ENCODE results near the gene BCS1L. TPM values are rescaled to one million over a fixed set of nuclear protein-coding genes. Genes with fewer than 3 reads are reported as not detected.

Gene BCS1L, protein sequence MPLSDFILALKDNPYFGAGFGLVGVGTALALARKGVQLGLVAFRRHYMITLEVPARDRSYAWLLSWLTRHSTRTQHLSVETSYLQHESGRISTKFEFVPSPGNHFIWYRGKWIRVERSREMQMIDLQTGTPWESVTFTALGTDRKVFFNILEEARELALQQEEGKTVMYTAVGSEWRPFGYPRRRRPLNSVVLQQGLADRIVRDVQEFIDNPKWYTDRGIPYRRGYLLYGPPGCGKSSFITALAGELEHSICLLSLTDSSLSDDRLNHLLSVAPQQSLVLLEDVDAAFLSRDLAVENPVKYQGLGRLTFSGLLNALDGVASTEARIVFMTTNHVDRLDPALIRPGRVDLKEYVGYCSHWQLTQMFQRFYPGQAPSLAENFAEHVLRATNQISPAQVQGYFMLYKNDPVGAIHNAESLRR
- total RNA-seq, result 33.4 TPM

DNA sequence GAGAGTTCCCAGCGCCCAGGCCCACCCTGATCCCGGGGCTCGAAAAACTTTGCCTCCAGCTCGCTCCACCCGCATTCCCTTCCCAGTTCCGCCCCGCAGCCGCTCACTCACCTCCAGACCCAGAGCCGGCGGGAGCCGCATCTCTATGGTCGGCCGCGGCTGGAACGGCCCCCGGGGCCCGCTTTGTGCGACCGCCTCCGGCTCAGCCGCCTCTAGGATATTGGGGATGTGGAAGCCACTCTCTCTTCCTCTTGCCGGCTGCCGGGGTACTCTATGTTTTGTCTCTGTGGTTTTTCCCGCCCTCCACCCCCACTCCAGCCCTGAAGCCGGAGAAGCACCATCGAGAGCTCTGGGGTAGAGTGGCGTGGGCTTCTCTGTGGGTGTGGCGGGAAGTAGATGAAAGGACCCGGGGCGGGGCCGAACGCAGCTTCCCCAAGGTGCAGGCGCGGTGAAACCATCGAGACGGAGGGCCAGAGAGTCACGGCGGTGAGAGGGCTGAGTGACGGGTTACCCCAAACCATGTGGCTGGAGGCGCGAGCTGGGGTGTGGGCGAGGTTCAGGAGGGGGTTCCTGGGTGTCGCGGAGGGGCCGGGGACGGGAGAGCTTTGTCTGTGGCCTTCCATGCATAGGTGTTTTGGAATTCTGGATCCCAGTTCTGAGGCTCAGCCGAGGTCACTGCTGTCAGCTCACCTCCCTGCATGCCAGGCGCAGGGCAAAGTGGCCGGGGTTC, at the start of gene BCS1L, which contains the start of gene ZNF142:
TSS of gene BCS1L (plus strand) at position 426 of the 730 bp plus-strand sequence. CDS start 1,305 bp downstream, outside the sequence.
TSS of gene ZNF142 (minus strand) at position 366 of the 730 bp plus-strand sequence. CDS start 3,194 bp downstream, outside the sequence.
- peak; percentile 69 to 96 (median 92) for DNase-seq (ENCODE audit: low read depth in 2 of 3, low spot score in 2 of 3)

DNA sequence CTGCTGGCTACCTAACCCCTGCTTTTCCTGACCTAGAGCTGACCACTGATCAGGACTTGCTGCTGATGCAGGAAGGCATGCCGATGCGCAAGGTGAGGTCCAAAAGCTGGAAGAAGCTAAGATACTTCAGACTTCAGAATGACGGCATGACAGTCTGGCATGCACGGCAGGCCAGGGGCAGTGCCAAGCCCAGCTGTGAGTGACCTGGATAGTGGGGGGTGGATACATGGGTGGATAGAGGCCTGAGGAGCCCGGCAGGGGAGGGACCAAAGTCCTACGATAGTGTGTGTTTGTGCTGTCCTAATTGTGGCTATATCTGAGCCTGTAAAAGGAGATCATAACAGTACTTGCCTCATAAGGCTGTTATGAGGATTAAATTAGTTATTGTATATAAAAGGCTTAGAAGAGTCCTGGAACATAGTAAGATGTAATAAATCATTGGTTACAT, 43.6 kb upstream of the BCS1L start:
- DNase-seq (ENCODE audit: low read depth in 2 of 3, low spot score in 2 of 3), result no peak

DNA sequence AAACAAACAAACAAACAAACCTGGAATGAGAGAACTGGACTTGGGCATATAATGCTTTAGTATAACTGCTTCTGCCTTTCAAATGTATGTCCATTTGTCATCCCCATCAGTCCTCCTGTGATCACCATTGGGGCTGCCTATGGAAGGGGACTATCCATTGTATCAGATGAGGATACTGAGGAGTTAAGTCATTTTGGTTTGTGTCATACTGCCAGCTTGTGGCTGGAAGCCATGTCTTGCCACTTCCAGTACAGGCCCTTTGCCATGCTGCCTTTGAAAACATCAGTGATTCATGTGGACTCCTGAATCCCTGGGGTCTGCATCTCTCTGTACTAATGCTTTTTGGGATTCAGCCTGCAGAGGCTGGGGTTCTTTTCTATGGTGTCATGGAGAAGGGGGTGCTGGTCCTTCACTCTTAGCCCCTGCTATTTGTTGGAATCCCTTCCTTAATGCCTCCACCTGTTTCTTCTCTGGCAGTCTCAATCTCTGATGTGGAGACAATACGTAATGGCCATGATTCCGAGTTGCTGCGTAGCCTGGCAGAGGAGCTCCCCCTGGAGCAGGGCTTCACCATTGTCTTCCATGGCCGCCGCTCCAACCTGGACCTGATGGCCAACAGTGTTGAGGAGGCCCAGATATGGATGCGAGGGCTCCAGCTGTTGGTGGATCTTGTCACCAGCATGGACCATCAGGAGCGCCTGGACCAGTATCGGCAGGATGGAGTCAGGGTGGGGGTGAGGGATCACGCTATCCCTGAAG, 41.2 kb upstream of the BCS1L start:
- no peak for DNase-seq (ENCODE audit: low read depth in 2 of 3, low spot score in 2 of 3)

DNA sequence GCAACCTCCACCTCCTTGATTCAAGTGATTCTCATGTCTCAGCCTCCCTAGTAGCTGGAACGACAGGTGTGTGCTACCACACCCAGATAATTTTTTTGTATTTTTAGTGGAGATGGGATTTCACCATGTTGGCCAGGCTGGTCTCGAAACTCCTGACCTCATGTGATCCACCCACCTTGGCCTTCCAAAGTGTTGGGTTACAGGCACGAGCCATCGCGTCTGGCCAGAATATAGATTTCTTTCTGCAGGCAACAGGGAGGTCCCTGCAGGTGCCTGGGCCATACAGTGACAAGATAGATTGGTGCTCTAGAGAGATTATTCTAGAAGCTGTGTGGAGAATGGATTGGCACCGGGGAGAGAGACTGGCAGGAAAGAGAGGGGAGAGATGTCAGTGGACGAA, 38.5 kb upstream of the BCS1L start:
- no peak for DNase-seq (ENCODE audit: low read depth in 2 of 3, low spot score in 2 of 3)

DNA sequence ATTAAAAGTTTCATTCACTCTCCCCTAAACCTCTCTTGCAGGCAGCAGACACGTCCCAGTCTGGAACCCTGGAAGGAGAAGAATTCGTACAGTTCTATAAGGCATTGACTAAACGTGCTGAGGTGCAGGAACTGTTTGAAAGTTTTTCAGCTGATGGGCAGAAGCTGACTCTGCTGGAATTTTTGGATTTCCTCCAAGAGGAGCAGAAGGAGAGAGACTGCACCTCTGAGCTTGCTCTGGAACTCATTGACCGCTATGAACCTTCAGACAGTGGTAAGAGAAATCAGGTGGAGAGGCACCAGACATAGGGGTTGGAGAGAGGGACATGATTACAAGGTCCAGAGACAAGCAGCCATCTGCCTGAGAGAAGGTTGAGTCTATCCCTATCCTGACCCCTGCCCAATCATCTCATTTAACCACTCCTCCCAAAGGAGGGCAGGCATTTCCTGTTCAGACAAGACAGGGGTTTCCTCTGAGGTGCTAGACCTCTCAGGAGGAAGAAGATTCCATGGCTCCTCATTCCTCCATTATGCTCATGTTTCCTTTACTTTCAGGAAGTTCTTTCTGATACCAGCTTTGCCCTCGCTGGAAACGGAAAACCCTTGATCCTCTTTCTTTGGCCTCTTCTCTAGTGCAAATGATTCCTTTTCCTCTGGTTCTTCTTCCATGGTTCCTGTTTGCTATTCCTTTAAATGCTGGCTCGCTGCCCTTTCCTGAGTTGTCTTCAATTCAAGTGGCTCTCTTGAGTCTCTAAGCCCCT, 36.7 kb upstream of the BCS1L start:
- no peak for DNase-seq (ENCODE audit: low read depth in 2 of 3, low spot score in 2 of 3)

DNA sequence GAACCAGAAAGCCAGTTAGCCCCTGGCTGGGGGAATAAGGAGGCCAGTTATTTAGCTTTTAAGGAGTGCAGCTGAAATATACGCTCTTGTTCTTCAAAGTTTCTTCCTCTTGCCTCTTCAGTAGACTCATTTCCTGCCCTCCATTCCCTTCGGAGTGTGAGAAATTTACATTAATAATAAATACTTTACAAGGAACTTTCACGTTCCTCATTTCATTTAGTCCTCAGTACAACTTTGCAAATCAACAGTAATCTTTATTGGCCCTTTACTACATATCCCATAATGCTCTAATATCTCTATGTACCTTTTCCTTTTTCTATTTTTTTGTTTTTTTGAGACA, 36.1 kb upstream of the BCS1L start:
- peak in 1 of 3 donors; percentile 1 for DNase-seq (ENCODE audit: low read depth in 2 of 3, low spot score in 2 of 3)

DNA sequence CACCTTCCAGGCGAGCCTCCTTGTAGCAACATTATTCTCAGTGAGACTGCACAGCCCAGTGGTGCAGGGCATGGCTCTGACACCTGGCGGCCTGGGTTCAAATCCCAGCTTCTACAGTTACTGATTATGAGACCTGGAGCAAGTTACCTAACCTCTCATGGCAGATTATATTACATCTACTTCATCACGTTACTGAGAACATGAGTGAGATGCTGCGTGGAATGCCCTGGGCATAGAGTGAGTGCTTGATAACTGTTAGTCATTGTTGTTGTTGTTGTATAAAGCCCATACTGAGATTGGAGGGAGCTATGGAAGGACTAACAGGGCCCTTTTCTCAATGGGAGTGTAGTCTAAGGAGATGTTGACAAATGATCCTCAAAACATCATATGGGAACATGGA, 33.1 kb upstream of the BCS1L start:
- no peak for DNase-seq (ENCODE audit: low read depth in 2 of 3, low spot score in 2 of 3)

DNA sequence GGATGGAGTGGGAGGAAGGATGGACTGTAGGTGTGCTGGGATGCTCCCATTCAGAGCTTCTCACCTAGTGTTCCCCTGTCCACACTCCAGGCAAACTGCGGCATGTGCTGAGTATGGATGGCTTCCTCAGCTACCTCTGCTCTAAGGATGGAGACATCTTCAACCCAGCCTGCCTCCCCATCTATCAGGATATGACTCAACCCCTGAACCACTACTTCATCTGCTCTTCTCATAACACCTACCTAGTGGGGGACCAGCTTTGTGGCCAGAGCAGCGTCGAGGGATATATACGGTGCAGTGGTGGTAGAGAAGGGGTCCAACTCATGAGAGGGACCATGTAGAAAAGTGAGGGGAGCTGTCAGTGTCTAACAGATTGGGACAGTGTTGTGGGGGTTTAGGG, 31.5 kb upstream of the BCS1L start:
- DNase-seq (ENCODE audit: low read depth in 2 of 3, low spot score in 2 of 3), result no peak

DNA sequence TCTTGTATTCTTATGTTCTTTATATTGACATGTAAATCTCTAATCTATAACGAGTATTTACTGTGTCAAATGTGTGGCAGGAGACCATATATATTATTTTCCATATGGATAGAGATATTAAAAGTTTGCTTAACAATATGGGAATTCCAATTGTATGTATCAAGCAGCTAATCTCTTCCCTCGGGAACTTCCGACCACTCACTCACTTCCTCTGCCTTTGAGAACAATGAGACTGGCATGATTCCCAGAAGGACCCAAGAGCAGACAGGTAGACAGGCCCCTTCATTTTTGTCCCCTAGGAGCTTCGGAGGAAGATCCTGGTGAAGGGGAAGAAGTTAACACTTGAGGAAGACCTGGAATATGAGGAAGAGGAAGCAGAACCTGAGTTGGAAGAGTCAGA, 27.6 kb upstream of the BCS1L start:
- no peak for DNase-seq (ENCODE audit: low read depth in 2 of 3, low spot score in 2 of 3)

DNA sequence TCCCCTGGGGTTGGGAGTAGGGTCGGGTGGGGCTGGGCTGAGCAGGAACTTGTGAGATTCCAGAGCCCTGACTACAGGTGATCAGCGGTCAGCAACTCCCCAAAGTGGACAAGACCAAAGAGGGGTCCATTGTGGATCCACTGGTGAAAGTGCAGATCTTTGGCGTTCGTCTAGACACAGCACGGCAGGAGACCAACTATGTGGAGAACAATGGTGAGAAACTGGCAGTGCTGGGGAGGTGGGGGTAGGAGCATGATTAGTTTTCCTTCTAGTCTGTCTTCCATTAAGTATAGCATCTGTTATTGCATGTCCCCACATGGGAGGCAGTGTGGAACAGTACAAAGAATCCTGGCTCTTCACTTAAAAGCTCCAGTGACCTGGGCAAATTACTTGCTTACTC, 23.8 kb upstream of the BCS1L start:
- DNase-seq (ENCODE audit: low read depth in 2 of 3, low spot score in 2 of 3), result no peak

DNA sequence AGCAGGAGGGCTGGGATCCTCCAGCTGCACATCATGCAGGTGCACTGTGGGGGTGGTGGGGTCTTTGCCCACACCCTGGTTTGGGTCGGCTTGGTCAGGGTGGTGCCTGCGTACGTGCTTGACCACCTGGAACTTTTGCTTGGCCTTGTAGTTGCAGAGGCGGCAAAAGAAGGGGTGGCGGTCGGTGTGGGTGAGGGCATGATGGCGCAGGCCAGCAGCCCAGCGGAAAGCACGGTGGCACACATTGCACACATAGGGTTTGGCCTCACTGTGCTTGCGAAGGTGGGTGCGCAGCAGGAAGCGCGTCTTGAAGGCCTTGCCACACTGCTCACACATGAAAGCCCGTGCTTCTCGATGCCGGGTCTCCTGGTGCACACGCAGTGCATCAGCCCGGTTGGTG, 21.1 kb upstream of the BCS1L start:
- DNase-seq (ENCODE audit: low read depth in 2 of 3, low spot score in 2 of 3), result no peak

DNA sequence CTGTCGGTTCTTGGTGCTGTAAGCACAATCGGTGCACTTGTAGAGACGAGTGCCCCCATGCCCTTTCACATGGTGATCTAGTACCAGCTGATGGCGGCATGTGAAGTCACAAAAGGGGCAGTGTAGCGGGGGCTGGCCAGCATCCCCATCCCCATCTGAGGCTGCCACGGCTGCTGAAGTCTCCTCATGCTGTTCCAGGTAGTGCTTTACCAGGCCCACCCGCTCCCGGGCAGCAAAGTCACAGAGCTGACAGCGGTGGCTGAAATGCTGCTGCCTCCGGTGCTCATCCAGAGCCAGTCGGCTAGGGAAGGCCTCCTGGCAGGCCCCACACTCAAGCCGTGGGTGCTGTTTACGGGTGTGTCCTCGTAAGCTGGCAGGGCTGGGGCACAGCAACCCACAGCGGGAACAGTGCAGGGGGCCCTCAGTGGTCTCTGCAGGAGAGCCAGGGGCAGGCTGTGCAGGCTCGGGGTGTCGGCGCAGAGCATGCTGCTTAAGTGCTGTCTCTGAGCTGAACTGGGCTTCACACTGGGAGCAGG, 17.3 kb upstream of the BCS1L start:
- no peak for DNase-seq (ENCODE audit: low read depth in 2 of 3, low spot score in 2 of 3)

DNA sequence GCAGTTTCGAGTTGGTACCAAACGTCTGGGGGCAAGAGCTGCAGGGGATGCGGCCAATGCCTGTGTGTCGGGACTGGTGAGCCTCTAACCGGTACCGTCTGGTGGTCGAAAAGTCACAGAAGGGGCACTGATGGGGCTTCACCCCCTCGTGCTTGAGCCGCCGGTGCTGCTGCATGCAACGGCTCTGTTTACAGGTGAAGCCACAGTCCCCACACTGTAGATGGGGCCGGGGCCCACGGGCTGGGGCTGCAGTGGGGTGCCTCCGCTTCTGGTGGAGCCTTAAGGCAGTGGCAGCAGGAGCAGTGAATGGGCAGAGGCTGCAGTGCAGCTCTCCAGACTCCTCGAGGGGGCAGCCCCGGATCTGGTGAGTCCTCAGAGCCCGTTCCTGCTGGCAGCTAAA, 16.7 kb upstream of the BCS1L start:
- DNase-seq (ENCODE audit: low read depth in 2 of 3, low spot score in 2 of 3), result no peak

DNA sequence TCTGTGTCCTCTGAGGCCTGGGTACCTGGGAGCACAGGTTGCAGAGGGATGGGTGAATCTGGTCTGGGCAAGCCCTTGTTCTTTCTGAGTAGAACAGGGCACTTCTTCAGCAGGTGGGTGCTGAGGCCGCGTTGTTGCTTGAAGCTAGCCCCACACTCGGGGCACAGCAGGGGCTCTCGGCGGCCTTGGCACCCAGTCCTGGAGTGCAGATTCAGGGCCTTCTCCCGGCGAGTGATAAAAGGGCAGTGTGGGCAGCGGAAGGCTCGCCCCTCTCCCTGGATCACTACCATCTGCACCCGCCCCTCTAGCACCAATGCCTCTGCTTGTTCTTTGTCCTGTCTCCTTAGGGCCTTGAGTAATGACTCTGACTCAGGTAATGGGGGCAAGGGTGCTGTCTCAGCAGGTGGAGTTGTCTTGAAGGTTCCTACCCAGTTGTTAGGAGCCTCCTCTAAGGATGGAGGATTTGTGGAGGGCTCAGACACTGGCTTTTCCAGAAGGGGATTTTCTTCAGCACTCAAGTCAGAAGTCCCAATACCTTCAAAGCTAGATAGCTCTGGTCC, 15.7 kb upstream of the BCS1L start:
- no peak for DNase-seq (ENCODE audit: low read depth in 2 of 3, low spot score in 2 of 3)

DNA sequence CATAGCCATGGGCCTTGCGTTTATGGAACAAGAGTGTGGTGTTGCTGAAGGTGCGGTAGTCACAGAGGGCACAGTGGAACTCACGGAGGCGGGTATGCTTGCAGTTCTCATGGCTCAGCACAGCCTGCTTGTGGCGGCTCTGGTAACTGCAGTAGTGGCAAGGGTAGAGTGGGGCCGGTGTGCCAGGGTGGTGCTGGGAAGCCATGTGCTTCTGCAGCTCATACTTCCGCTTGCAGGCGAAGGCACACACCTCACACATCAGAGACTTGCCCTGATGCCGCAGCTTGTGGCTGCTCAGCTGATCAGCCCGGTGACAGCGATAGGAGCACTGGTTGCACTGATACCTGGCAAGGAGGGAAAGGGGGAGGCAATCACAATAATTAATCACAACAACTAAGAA, 14.8 kb upstream of the BCS1L start:
- DNase-seq (ENCODE audit: low read depth in 2 of 3, low spot score in 2 of 3), result no peak

DNA sequence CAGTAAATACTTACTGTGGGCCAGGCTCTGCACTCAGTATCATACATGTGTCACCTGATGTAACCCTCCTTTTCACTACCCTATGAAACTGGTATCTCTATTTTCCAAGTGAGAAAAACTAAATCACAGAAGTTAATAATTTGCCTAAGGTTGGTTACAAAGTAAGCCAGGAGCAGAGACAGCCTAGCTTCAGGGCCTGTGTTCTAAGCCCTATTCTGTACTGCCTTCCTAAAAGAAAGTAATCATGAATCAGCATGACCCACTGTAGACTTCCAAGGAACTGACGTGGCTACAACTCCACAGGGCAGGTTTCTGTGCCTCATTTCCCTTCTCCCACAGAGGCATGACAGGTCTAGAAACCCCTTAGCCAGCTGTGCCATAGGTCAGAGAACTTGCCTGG, 14.4 kb upstream of the BCS1L start:
- DNase-seq (ENCODE audit: low read depth in 2 of 3, low spot score in 2 of 3), result no peak

DNA sequence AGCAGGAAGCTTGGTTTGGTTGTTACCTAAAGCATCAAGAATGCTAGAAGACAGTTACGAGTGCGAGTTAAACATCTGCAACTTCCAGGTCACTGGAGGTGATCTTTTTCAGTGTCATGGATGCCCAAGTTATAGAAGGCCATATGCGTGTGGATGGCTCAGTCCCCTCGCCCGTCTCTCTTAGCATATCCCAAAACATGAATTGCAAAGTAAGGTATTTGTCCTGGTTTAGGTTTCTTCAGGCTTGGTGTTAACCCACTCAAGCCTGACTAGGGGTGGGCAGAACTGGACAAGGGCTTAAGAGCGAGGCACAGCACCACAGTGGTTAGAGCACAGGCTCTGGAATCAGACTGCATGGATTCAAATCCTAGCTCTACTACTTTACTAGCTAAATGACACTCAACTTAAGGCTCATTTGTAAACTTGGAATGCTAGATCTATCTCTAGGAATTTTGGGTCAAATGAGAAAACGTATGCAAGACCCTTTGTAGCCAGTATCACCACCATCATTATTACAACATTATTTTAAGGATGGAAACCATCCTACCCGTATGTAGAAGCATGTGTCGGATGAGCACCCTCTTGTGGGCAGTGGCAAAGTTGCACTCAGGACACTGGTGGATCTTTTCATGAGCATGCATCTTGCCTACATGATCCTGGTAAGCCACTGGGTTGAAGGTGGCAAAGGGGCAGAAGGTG, 11.2 kb upstream of the BCS1L start:
- peak in 2 of 3 donors; percentile 47 to 68 for DNase-seq (ENCODE audit: low read depth in 2 of 3, low spot score in 2 of 3)

DNA sequence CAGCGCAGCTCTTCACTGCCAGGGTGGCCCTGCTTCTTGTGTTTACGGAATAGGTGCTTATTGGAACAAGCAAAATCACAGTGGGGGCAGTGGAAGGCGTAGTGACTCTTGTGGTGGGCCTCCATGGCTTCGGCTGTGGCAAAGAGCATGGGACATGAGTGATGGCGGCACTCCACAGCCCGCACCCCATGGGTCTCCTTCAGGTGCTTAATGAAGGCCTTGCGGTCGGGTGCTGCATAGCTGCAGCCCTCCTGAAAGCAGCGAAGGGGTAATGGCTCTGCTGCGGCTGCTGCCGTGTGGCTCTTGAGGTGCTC, 10.7 kb upstream of the BCS1L start:
- no peak for DNase-seq (ENCODE audit: low read depth in 2 of 3, low spot score in 2 of 3)

DNA sequence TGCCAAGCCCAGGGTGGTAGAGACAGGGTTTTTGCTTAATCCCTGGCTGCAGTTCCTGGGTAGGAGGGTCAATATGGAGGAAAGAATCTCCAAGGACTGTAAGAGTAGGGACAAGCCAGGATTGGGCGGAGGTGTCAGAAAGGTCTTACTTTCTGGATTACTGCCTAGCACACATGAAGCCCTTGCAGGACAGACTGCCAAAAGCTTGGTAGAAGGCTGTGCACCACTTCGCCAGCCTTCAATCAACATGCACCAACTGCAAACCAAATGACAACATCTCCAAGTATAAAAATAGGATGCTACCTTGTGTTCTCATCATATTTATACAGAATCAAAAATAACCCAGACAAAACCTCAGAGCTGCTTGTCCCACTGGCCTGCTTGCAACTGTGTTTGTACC, 3.7 kb upstream of the BCS1L start:
- DNase-seq (ENCODE audit: low read depth in 2 of 3, low spot score in 2 of 3), result no peak

Data from hematopoietic multipotent progenitor cell (in vitro differentiated cells).